HG02588 (cell line): ENCODE data around the gene DLG2.
A peak's percentile ranks its signal among the peaks of the same experiment; 100 is the strongest.

Experiments
- ATAC-seq: cut with Tn5 transposase; IDR thresholded peaks from one replicate; pipeline ENCODE4 v1.9.1; 2021; ENCODE audit warnings: mild to moderate bottlenecking, moderate library complexity; ENCODE audit not compliant: unreplicated experiment

Gene DLG2

GRCh38 chr11:84719935-84720577 lies 907.1 kb downstream of the DLG2 start:
- ATAC-seq: no peak

GRCh38 chr11:84714316-84714780 lies 912.8 kb downstream of the DLG2 start:
- ATAC-seq: peak; percentile 74

- ATAC-seq: no peak
These were observed 935.3 kb downstream of the DLG2 start for GRCh38 chr11:84691830-84692229.

- no peak for ATAC-seq
These were observed 939.7 kb downstream of the DLG2 start for GRCh38 chr11:84687433-84687832.

GRCh38 chr11:84686716-84687115 lies 940.4 kb downstream of the DLG2 start:
- no peak for ATAC-seq

GRCh38 chr11:84685976-84686375 lies 941.2 kb downstream of the DLG2 start:
- no peak for ATAC-seq

- ATAC-seq: no peak
These were observed 942.0 kb downstream of the DLG2 start for GRCh38 chr11:84685149-84685548.

- no peak for ATAC-seq
These were observed 945.7 kb downstream of the DLG2 start for GRCh38 chr11:84681456-84681855.

GRCh38 chr11:84675396-84676025 lies 951.6 kb downstream of the DLG2 start:
- ATAC-seq: no peak

- ATAC-seq: no peak
These were observed 953.4 kb downstream of the DLG2 start for GRCh38 chr11:84673753-84674152.

GRCh38 chr11:84671325-84671999 lies 955.7 kb downstream of the DLG2 start:
- no peak for ATAC-seq

GRCh38 chr11:84663731-84664130 lies 963.4 kb downstream of the DLG2 start:
- ATAC-seq: no peak

GRCh38 chr11:84660257-84660977 lies 966.7 kb downstream of the DLG2 start:
- ATAC-seq: no peak

- ATAC-seq: no peak
These were observed 971.4 kb downstream of the DLG2 start for GRCh38 chr11:84655712-84656111.

GRCh38 chr11:84648471-84648870 lies 978.7 kb downstream of the DLG2 start:
- no peak for ATAC-seq

- ATAC-seq: no peak
These were observed 981.0 kb downstream of the DLG2 start for GRCh38 chr11:84645988-84646694.

GRCh38 chr11:84642500-84642899 lies 984.6 kb downstream of the DLG2 start:
- no peak for ATAC-seq

GRCh38 chr11:84634309-84634708 lies 992.8 kb downstream of the DLG2 start:
- ATAC-seq: no peak

- ATAC-seq: no peak
These were observed 998.1 kb downstream of the DLG2 start for GRCh38 chr11:84628871-84629620.

- ATAC-seq: no peak
These were observed 1000.9 kb downstream of the DLG2 start for GRCh38 chr11:84626256-84626655.
